OCI-LY3 (cell line): ENCODE data around the gene HRH3.

Source experiments
- H2AFZ ChIP-seq: fragments of 200-600, 300-600 bp; shearing (Covaris generic); 2 replicates; pipeline ENCODE4 v1.6.0; 2014; ENCODE audit warnings: antibody characterized with exemption, low read depth, low read length
- H3K27ac ChIP-seq: fragments of 200-600, 300-600 bp; sonication (generic); 2 replicates; pipeline ENCODE4 v1.5.1; 2014; ENCODE audit warnings: mild to moderate bottlenecking, low read length, moderate library complexity, mixed read lengths
- H3K27me3 ChIP-seq: fragments of 200-600, 300-600 bp; sonication (generic); 2 replicates; pipeline ENCODE4 v1.6.1; 2014; ENCODE audit warnings: low read depth, low read length, mixed read lengths
- H3K36me3 ChIP-seq: fragments of 200-600, 300-600 bp; sonication (generic); replicated peaks from 2 replicates; pipeline ENCODE3; 2014; ENCODE audit warnings: low read depth, low read length, mixed read lengths
- H3K4me1 ChIP-seq: fragments of 300-600, 200-600 bp; sonication (generic); 2 replicates; pipeline ENCODE4 v1.6.1; 2014; ENCODE audit warnings: low read length, mixed read lengths
- H3K4me2 ChIP-seq: fragments of 200-600, 300-600 bp; sonication (generic); 2 replicates; pipeline ENCODE4 v1.6.1; 2014; ENCODE audit warnings: low read length, mixed read lengths
- H3K4me3 ChIP-seq: fragments of 300-600, 200-600 bp; sonication (generic); 2 replicates; pipeline ENCODE4 v1.5.1; 2014; ENCODE audit warnings: antibody characterized with exemption, mild to moderate bottlenecking, low read length, moderate library complexity
- H3K79me2 ChIP-seq: fragments of 300-600, 200-600 bp; shearing (Covaris generic); 2 replicates; pipeline ENCODE4 v1.6.1; 2014; ENCODE audit warnings: mild to moderate bottlenecking, low read length, mixed read lengths
- H3K9ac ChIP-seq: fragments of 300-600, 200-600 bp; shearing (Covaris generic); 2 replicates; pipeline ENCODE4 v1.6.0; 2014; ENCODE audit warnings: mild to moderate bottlenecking, low read length, moderate library complexity
- H3K9me3 ChIP-seq: fragments of 200-600, 300-600 bp; shearing (Covaris generic); 2 replicates; pipeline ENCODE4 v1.6.1; 2014; ENCODE audit warnings: low read length, mixed read lengths; ENCODE audit not compliant: insufficient read depth
- H4K20me1 ChIP-seq: fragments of 200-600, 300-600 bp; sonication (generic); 2 replicates; pipeline ENCODE4 v1.6.1; 2016; ENCODE audit warnings: low read length, mixed read lengths; ENCODE audit not compliant: insufficient read depth
- CTCF ChIP-seq: fragments of 200-600, 300-600 bp; sonication (generic); IDR thresholded peaks from 2 replicates; pipeline ENCODE4 v1.5.1; 2014; ENCODE audit warnings: antibody characterized with exemption, low read length, low read depth
- EZH2phosphoT487 ChIP-seq: fragments of 200-600 bp; shearing (Covaris generic); IDR thresholded peaks from 2 replicates; pipeline ENCODE4 v1.6.1; 2018; ENCODE audit warnings: antibody characterized with exemption, mixed run types, low read depth

The HRH3 gene

GRCh38 chr20:62195736-62196135, 24.3 kb downstream of the HRH3 start:
- H3K4me2 ChIP-seq, result peak overlapping the region; percentile 37
- H3K4me1 ChIP-seq, result peaks cover 14% of the 10 kb centered on the region
- H3K4me3 ChIP-seq, result no peak overlapping the region
- no peak for TF ChIP-seq EZH2phosphoT487
- TF ChIP-seq CTCF, result no peak
- no peak overlapping the region for H2AFZ ChIP-seq
- H3K9me3 ChIP-seq, result no peaks in the 10 kb centered on the region
- peaks cover 11% of the 10 kb centered on the region; the same call in 1 of the 2 replicates for H3K79me2 ChIP-seq
- no peak overlapping the region for H3K9ac ChIP-seq
- H3K27me3 ChIP-seq, result no peaks in the 10 kb centered on the region
- H3K36me3 ChIP-seq, result peaks cover 34% of the 10 kb centered on the region
- no peak overlapping the region for H3K27ac ChIP-seq
- H4K20me1 ChIP-seq, result no peaks in the 10 kb centered on the region

- Histone ChIP-seq H3K27ac (no peak overlapping the region), H3K27me3 (no peaks in the 10 kb centered on the region), H3K4me2 (no peak overlapping the region), H3K36me3 (peaks cover 30% of the 10 kb centered on the region), H3K4me3 (no peak overlapping the region), H3K4me1 (peaks cover 14% of the 10 kb centered on the region), H4K20me1 (peaks cover 3% of the 10 kb centered on the region; the same call in 1 of the 2 replicates), H3K9me3 (no peaks in the 10 kb centered on the region), H2AFZ (no peak overlapping the region), H3K9ac (no peak overlapping the region), H3K79me2 (peaks cover 18% of the 10 kb centered on the region)
- no peak for TF ChIP-seq CTCF
- no peak for TF ChIP-seq EZH2phosphoT487
These were observed 25.0 kb downstream of the HRH3 start for GRCh38 chr20:62195075-62195405.

- Histone ChIP-seq H3K79me2 (peaks cover 31% of the 10 kb centered on the region), H3K9me3 (no peaks in the 10 kb centered on the region), H3K9ac (no peak overlapping the region), H2AFZ (no peak overlapping the region), H3K4me3 (no peak overlapping the region), H3K4me1 (peaks cover 14% of the 10 kb centered on the region), H3K27ac (no peak overlapping the region), H4K20me1 (peaks cover 3% of the 10 kb centered on the region; the same call in 1 of the 2 replicates), H3K27me3 (no peaks in the 10 kb centered on the region), H3K36me3 (peaks cover 23% of the 10 kb centered on the region), H3K4me2 (no peak overlapping the region)
- TF ChIP-seq EZH2phosphoT487 (no peak), CTCF (no peak)
These were observed 26.7 kb downstream of the HRH3 start for GRCh38 chr20:62193079-62194025.

GRCh38 chr20:62192635-62193034, 27.4 kb downstream of the HRH3 start:
- no peak overlapping the region for H3K9ac ChIP-seq
- H4K20me1 ChIP-seq, result peaks cover 6% of the 10 kb centered on the region; the same call in 1 of the 2 replicates
- no peak overlapping the region for H2AFZ ChIP-seq
- no peaks in the 10 kb centered on the region for H3K27me3 ChIP-seq
- no peak overlapping the region for H3K4me3 ChIP-seq
- peaks cover 16% of the 10 kb centered on the region for H3K36me3 ChIP-seq
- peaks cover 14% of the 10 kb centered on the region for H3K4me1 ChIP-seq
- peaks cover 38% of the 10 kb centered on the region for H3K79me2 ChIP-seq
- TF ChIP-seq EZH2phosphoT487 (no peak), CTCF (no peak)
- no peak overlapping the region for H3K27ac ChIP-seq
- no peaks in the 10 kb centered on the region for H3K9me3 ChIP-seq
- no peak overlapping the region for H3K4me2 ChIP-seq
